ENCODE results near the gene ARID3C.

DNA sequence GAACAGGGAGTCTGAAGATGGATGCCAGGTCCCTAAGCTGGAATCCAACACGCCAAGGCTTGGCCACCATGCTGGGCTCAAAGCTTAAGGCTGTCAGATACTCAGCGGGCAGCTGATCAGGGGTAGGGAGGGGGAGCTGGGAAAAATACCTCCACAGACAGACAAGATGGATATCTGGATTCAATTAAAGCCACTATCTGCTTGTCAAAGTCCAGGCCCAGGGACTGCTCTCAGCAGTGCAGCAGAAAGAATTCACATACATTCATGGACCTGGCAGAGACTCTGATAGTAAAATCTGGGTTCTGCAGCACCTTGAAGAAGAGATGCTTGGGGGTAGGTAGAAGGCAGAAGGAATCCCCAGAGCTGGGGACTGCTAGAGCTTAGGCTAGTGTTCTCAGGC, 13.7 kb downstream of the ARID3C start:
- TF ChIP-seq, protein P1, sequence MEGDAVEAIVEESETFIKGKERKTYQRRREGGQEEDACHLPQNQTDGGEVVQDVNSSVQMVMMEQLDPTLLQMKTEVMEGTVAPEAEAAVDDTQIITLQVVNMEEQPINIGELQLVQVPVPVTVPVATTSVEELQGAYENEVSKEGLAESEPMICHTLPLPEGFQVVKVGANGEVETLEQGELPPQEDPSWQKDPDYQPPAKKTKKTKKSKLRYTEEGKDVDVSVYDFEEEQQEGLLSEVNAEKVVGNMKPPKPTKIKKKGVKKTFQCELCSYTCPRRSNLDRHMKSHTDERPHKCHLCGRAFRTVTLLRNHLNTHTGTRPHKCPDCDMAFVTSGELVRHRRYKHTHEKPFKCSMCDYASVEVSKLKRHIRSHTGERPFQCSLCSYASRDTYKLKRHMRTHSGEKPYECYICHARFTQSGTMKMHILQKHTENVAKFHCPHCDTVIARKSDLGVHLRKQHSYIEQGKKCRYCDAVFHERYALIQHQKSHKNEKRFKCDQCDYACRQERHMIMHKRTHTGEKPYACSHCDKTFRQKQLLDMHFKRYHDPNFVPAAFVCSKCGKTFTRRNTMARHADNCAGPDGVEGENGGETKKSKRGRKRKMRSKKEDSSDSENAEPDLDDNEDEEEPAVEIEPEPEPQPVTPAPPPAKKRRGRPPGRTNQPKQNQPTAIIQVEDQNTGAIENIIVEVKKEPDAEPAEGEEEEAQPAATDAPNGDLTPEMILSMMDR (IDR thresholded peaks at IDR 0.05) = no peak
- TF ChIP-seq POLR2AphosphoS5 (IDR thresholded peaks at IDR 0.05; ENCODE audit: low read depth, low read length) (no peak), TCF7L2 (IDR thresholded peaks at IDR 0.05; ENCODE audit: low read depth, low read length) (no peak)
